Motor neuron (in vitro differentiated cells): ENCODE measurements around the gene NUDT9. TPM values are rescaled to one million over a fixed set of nuclear protein-coding genes. Genes with fewer than 3 reads are reported as not detected.
"Not testable (repeated sequence)": the region's sequence is repeated elsewhere in the genome, so short reads cannot be mapped to it uniquely, and the experiment has no call there.

Experiments
- ATAC-seq, 8 experiments: fragments of 200-7000 bp; cut with Tn5 transposase; replicated peaks in 6 of 8; 2 replicates each; pipeline ENCODE4 v1.8.0; 2021; ENCODE audit warnings: mild to moderate bottlenecking in 8 of 8, moderate library complexity in 8 of 8
- H3K27ac ChIP-seq, 2 donors: fragments of 250-450 bp; sonication (Bioruptor Pico); 2 replicates each; pipeline ENCODE4 v1.9.0; 2021; ENCODE audit warnings: antibody characterized with exemption in 2 of 2, mild to moderate bottlenecking in 2 of 2, moderate library complexity in 1 of 2
- H3K4me1 ChIP-seq, 2 donors: fragments of 250-450 bp; sonication (Bioruptor Pico); replicated peaks in 1 of 2; 2 replicates each; pipeline ENCODE4 v1.6.1; 2021; ENCODE audit warnings: antibody characterized with exemption in 2 of 2, mild to moderate bottlenecking in 2 of 2, moderate library complexity in 1 of 2
- H3K4me3 ChIP-seq, 5 donors: fragments of 250-450 bp; sonication (Bioruptor Pico); 2 replicates each; pipeline ENCODE4 v1.9.0; 2021; ENCODE audit warnings: antibody characterized with exemption in 5 of 5, mild to moderate bottlenecking in 5 of 5, moderate library complexity in 4 of 5
- WGBS, 10 experiments: fragments of 450-650 bp; shearing (Covaris generic); methylation state at CpG; one replicate each; pipeline ENCODE4 v1.0.0; 2022; 5-methylcytosine and 5-hydroxymethylcytosine counted together
- in situ Hi-C, 9 experiments: fragments of 400-800 bp; cut with MboI; loops; one replicate each; pipeline ENCODE4 v1.15.0; 2021; ENCODE audit warnings: low sequenced_read_pairs in 9 of 9, low pct_unique_long_range_greater_than_20kb in 2 of 9; ENCODE audit not compliant: unreplicated experiment in 9 of 9
- total RNA-seq, 8 experiments: library from RNA; unstranded; fragments of 300-600 nt; gene quantifications; 2 replicates each; pipeline versions ENCODE4 v1.2.3 to v1.2.4, GENCODE V29; 2022

Gene NUDT9
- total RNA-seq, 8 experiments from 2014 or later, result 11.6 to 29.1 (median 16.4) TPM

DNA sequence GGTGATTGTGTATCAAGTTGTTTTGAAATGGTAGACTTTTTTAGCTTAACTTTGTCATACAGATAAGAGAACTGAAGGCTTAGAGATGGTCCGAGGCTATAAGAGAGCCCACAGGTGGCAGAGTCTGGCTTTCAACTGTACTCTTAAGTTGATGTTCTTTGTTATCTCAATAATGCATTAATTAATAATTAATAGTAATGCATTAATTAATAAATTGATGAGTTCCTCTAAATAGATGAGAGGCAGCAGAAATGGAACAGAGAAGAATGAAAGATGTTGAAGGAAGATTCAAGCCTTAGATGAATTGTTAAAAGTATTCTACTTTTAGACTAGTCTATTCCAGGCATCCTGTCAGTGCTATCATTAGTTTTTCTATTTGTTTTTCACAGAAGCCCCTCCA, 22.4 kb downstream of the NUDT9 start:
- in situ Hi-C loops, result no loop called here
- Histone ChIP-seq H3K4me1 (no peaks in the 10 kb centered on the region), H3K27ac (no peak overlapping the region), H3K4me3 (no peak overlapping the region)
- whole genome bisulfite sequencing, 10 experiments, result 100% methylated on average over 1 of the region's 1 CpG; no CpG with 5 or more reads in 3 of the 10 experiments
- no peak for ATAC-seq

DNA sequence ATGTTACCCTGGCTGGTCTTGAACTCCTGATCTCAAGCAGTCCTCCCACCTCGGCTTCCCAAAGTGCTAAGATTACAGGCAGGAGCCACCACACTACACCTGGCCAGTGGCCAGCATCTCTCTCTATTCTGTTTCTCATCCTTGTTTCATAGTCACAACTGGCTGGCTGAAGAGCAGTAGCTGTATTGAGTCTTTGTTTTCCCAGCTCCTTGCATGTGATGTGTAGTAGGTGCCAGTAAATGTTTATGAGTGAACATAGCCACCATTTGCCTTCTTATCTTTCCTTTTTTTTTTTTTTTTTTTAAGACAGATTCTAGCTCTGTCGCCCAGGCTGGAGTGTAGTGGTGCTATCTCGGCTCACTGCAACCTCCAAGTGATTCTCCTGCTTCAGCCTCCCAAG, 23.6 kb downstream of the NUDT9 start:
- Histone ChIP-seq H3K4me1 (no peaks in the 10 kb centered on the region), H3K4me3 (no peak overlapping the region), H3K27ac (no peak overlapping the region)
- WGBS, 10 experiments, result 14 to 100% (median 67%) methylated on average over 1 to 2 of the region's 3 CpGs; no CpG with 5 or more reads in 3 of the 10 experiments
- in situ Hi-C loops, result no loop called here
- no peak for ATAC-seq

DNA sequence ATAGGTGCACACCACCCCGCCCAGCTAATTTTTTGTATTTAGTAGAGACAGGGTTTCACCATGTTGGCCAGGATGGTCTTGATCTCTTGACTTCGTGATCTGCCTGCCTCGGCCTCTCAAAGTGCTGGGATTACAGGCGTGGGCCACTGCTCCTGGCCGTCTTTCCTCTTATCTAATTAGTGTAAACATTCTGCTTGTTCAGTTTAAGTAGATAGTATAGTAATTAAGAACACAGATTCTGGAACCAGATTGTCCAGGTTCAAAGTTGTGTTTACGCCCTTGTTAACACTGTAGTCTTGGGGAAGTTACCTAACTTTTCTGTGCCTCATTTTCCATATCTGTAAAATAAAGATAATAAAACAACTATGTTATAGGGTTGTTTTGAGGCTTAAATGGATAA, 24.0 kb downstream of the NUDT9 start:
- H3K27ac ChIP-seq, H3K4me3 ChIP-seq, ATAC-seq, H3K4me1 ChIP-seq, in situ Hi-C loops: not testable (repeated sequence)
- WGBS, 10 experiments, result 84 to 100% (median 98%) methylated on average over 1 to 5 of the region's 6 CpGs; no CpG with 5 or more reads in 2 of the 10 experiments

DNA sequence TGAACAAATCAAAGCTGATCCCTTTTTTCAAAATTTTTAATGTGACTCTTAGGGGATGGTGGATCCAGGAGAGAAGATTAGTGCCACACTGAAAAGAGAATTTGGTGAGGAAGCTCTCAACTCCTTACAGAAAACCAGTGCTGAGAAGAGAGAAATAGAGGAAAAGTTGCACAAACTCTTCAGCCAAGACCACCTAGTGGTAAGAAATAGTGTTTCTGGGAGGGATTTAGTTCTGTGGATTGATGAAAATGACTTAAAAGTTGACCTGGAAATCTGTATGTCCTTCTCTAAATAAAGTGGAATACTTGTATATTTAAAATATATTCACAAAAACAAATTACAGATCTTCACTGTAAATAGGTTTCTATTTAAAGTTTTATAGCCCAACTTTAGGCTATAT, 29.2 kb downstream of the NUDT9 start:
- in situ Hi-C loops, result loop anchor here in 3 of 9 experiments (10.0 to 25.0 kb wide), 3 partner anchors 89 to 189 kb away; no protein-coding TSS in a partner anchor
- ATAC-seq, result no peak
- H3K4me3 ChIP-seq, result no peak overlapping the region

DNA sequence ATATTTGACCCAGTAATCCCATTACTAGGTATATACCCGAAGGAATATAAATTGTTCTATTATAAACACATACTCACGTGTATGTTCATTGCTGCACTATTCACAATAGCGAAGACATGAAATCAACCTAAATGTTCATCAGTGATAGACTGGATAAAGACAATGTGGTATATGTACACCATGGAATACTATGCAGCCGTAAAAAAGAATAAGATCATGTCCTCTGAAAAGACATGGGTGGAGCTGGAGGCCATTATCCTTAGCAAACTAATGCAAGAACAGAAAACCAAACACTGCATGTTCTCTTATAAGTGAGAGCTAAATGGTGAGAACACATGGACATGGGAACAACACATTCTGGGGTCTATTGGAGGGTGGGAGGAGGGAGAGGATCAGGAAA, 36.5 kb downstream of the NUDT9 start:
- no peak for ATAC-seq
- WGBS, 10 experiments, result 80 to 100% (median 100%) methylated on average over 1 to 4 of the region's 4 CpGs
- no peak overlapping the region for H3K27ac ChIP-seq
- no peak overlapping the region for H3K4me3 ChIP-seq
- in situ Hi-C loops, result loop anchor here in 3 of 9 experiments (10.0 to 25.0 kb wide), 3 partner anchors 97 to 197 kb away; no protein-coding TSS in a partner anchor
- H3K4me1 ChIP-seq, result no peaks in the 10 kb centered on the region

More for the DNA sequence above, 29.2 kb downstream of the NUDT9 start:
- H3K27ac ChIP-seq, result no peak overlapping the region
- no peaks in the 10 kb centered on the region for H3K4me1 ChIP-seq

DNA sequence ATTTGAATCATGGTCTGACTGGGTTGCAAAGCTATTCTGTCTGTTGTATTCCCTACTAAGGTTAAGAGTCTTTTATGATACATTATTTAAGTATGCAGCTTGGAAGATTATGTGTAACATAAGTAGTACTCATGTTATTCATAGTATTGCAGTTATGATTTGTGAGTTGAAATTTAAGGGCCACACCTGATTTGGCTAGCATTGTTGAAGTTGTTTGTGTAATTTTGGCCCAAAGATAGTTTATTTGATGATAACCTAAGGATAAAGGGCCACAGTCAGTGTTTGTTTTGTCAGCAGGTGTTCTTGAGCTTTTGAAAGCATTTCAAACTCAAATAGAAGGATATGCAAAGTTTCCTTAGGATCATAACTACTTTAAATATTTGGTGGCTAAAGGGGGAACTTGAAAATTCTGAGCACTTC, 38.9 kb downstream of the NUDT9 start:
- no peak for ATAC-seq
- Histone ChIP-seq H3K27ac (no peak overlapping the region), H3K4me3 (no peak overlapping the region), H3K4me1 (no peaks in the 10 kb centered on the region)
- in situ Hi-C loops, result loop anchor here in 2 of 9 experiments (25.0 kb wide), 2 partner anchors 99 to 199 kb away; no protein-coding TSS in a partner anchor

DNA sequence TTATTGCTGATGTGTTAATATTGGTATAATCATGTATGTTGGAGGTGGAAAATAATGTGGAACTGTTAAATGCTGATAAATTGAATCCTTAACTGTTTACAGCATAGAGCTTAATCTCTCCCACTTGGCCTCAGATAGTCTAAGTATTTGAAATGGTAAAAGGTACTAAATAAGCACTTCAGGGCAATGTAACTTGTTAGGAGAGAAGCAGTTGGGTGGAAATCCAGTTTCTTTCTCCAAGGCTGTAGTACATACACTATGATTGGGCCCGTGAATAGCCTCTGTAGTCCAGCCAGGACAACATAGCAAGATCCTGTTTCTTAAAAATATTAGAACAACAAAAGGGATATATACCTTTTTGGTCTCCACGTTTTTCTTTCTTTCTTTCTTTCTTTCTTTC, 39.7 kb downstream of the NUDT9 start:
- Histone ChIP-seq H3K4me3 (no peak overlapping the region), H3K4me1 (no peaks in the 10 kb centered on the region), H3K27ac (no peak overlapping the region)
- no peak for ATAC-seq
- WGBS, 10 experiments, result 44 to 100% (median 85%) methylated on average over 1 to 2 of the region's 2 CpGs
- in situ Hi-C loops, result loop anchor here in 2 of 9 experiments (25.0 kb wide), 2 partner anchors 100 to 200 kb away; no protein-coding TSS in a partner anchor

DNA sequence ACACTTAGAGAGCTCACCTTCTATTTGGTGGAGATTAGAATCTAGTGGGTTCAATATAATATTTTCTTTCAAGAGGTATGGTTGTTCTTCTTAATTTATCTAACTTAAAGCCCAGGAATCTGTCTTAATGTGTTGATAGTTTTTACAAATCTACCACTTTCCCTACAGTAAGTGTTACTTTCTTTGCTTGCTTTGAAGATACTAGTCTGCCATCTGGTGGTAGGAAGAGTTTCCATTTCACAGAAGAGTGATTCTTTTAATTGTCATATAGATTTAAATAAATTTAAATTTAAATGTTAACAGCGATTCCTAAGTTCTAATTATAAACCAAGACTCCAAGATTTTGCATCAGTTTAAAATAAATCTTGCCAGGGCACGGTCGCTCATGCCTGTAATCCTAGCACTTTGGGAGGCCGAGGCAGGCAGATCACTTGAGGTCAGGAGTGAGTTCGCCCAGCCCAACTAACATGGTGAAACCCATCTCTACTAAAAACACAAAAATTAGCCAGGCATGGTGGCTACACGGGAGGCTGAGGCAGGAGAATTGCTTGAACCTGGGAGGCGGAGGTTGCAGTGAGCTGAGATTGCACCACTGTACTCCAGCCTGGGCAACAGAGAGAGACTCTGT, 43.5 kb downstream of the NUDT9 start:
- H3K27ac ChIP-seq, result no peak overlapping the region
- peak in 4 of 8 experiments; percentile 31 to 80 (median 64) for ATAC-seq
- in situ Hi-C loops, result loop anchor here in 2 of 9 experiments (25.0 kb wide), 2 partner anchors 104 to 204 kb away; no protein-coding TSS in a partner anchor

DNA sequence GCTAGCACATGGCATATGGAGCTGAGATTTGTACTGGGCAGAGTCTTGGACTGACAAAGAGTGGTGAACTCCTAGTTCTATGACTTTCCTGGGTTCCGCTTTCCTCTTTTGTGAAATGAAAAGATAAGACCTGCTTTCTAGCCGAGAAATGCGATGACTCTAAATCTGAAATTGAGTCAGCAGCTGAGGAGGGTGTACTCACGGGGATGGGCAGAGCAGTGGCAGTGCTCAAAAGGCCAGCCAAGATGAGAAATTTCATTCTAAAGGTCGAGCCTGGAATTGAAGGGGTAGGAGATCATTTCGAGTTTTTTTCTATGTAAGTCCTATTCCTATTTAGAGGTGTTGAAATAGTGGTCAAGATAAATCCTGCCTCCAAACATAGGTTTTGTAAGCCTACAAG, 47.0 kb downstream of the NUDT9 start:
- in situ Hi-C loops, result loop anchor here in 2 of 9 experiments (25.0 kb wide), 2 partner anchors 107 to 207 kb away; no protein-coding TSS in a partner anchor
- Histone ChIP-seq H3K27ac (no peak overlapping the region), H3K4me3 (no peak overlapping the region), H3K4me1 (no peaks in the 10 kb centered on the region)
- WGBS, 10 experiments, result 77 to 100% (median 85%) methylated on average over 1 to 5 of the region's 6 CpGs; no CpG with 5 or more reads in 2 of the 10 experiments
- no peak for ATAC-seq

More for the DNA sequence above, 43.5 kb downstream of the NUDT9 start:
- H3K4me3 ChIP-seq, result no peak overlapping the region
- H3K4me1 ChIP-seq, result no peaks in the 10 kb centered on the region
- 34 to 100% (median 54%) methylated on average over 1 to 7 of the region's 7 CpGs for WGBS, 10 experiments

DNA sequence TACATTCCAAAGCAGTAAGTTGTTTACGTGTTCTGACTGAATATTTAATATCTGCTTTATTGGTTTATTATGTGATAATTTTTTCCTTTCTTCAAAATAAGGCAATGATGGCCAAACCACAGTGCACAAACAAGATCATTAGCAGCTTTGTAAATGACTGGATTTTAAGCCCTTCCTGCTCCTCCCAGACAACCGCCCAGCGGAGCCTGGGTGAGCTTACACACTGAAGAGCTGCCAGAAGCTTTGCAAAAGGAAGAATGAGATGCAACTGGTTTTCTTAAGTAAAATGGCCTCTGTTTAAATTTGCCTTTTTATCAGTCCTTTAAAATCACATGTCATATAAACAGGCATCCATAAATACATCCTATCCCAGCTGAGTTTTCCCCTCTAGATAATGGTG, 54.6 kb downstream of the NUDT9 start:
- H3K4me3 ChIP-seq, result no peak overlapping the region
- WGBS, 10 experiments, result 45 to 100% (median 92%) methylated on average over 1 to 3 of the region's 3 CpGs; no CpG with 5 or more reads in 1 of the 10 experiments
- in situ Hi-C loops, result loop anchor here in 1 of 9 experiments (10.0 kb wide), 1 partner anchor 102 kb away; no protein-coding TSS in a partner anchor
- no peaks in the 10 kb centered on the region for H3K4me1 ChIP-seq
- peak in 1 of 8 experiments; percentile 35 for ATAC-seq
- H3K27ac ChIP-seq, result no peak overlapping the region

DNA sequence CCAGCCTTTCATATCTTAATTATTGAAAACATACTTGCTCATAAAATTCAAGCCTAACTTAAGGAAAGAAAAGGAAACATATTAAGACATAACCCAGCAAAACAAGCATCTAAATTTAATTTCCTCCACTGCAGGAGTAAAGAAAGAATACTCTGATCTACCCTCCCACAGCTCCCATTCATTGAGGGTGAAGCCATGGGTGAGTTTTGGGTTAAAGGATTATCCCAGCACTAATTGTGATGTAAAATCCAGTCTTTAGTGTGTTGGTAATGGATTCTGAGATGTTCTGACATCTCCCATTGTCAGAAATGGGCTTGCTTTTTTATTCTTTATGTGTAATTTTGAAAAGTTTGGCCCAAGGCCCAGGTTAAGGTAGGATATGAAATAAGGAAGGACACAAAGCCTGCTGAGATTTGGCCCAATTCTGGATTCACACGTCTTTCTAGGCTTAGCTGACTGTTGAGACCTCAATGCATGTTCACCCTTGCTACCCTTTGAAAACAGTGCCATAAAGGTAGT, 56.4 kb downstream of the NUDT9 start:
- Histone ChIP-seq H3K27ac (no peak overlapping the region), H3K4me1 (no peaks in the 10 kb centered on the region)

DNA sequence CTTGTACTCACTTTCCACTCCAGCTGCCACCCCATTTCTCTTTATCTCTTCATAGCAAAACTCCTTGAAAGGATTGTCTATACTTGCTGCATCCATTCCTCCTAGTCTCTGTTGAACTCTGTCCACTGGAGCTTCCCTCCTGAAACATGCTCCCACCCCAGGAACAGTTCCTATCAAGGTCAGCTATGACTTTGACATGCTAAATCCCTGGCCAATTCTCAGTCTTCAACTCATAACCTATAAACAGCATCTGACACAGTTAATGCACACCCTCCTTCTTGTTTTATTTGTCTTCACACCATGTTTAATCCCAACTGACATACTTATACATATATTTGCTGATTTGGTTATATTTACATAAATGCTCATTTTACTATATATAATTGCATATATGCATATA, 59.0 kb downstream of the NUDT9 start:
- no peak overlapping the region for H3K4me3 ChIP-seq
- in situ Hi-C loops, result no loop called here
- peak in 1 of 8 experiments; percentile 92 for ATAC-seq
- H3K4me1 ChIP-seq, result no peaks in the 10 kb centered on the region
- no peak overlapping the region for H3K27ac ChIP-seq

More for the DNA sequence above, 56.4 kb downstream of the NUDT9 start:
- H3K4me3 ChIP-seq, result no peak overlapping the region
- in situ Hi-C loops, result loop anchor here in 1 of 9 experiments (10.0 kb wide), 1 partner anchor 104 kb away; no protein-coding TSS in a partner anchor
- 50 to 80% (median 80%) methylated on average over 1 of the region's 1 CpG; no CpG with 5 or more reads in 7 of the 10 experiments for WGBS, 10 experiments
- no peak for ATAC-seq

DNA sequence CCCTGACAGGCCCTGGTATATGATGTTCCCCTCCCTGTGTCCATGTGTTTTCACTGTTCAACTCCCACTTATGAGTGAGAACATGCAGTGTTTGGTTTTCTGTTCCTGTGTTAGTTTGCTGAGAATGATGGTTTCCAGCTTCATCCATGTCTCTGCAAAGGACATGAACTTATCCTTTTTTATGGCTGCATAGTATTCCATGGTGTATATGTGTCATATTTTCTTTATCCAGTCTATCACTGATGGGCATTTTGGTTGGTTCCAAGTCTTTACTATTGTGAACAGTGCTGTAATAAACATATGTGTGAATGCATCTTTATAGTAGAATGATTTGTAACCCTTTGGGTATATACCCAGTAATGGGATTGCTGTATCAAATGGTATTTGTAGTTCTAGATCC, 60.9 kb downstream of the NUDT9 start:
- H3K4me3 ChIP-seq, H3K27ac ChIP-seq, ATAC-seq, H3K4me1 ChIP-seq, in situ Hi-C loops: not testable (repeated sequence)
